GM12874 (cell line): ENCODE data around the gene MPPED1.

Experiments used
- TF ChIP-seq, protein P1 (sequence below): IDR thresholded peaks from 2 replicates; pipeline ENCODE4 v1.5.1; 2011; ENCODE audit warnings: low read depth, mild to moderate bottlenecking, control low read depth, low read length, moderate library complexity; ENCODE audit not compliant: insufficient read depth

The MPPED1 gene

DNA sequence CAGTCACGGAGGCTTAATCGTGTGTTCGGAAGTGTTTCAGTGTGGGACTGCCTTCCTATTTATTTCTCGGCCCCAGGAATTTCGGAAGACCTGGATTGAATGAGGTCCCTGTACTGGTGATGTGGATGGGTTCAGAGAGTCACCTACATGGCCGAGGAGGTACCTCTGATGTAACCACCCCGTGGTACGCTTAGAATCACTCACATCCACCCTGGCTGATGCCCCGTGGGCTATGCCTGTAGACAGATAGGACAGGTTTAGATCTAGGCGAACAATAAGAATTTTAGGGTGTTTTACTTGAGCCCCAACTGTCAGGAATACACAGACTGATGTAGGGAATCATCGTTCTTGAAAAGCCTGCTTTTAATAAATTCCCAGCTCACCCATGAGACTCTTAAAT lies 2.0 kb downstream of the MPPED1 start:
- TF ChIP-seq, protein P1, sequence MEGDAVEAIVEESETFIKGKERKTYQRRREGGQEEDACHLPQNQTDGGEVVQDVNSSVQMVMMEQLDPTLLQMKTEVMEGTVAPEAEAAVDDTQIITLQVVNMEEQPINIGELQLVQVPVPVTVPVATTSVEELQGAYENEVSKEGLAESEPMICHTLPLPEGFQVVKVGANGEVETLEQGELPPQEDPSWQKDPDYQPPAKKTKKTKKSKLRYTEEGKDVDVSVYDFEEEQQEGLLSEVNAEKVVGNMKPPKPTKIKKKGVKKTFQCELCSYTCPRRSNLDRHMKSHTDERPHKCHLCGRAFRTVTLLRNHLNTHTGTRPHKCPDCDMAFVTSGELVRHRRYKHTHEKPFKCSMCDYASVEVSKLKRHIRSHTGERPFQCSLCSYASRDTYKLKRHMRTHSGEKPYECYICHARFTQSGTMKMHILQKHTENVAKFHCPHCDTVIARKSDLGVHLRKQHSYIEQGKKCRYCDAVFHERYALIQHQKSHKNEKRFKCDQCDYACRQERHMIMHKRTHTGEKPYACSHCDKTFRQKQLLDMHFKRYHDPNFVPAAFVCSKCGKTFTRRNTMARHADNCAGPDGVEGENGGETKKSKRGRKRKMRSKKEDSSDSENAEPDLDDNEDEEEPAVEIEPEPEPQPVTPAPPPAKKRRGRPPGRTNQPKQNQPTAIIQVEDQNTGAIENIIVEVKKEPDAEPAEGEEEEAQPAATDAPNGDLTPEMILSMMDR: no peak

GRCh38 chr22:43415681-43416080 lies 3.9 kb downstream of the MPPED1 start:
- TF ChIP-seq, protein P1: no peak

GRCh38 chr22:43417555-43417954 lies 5.7 kb downstream of the MPPED1 start:
- TF ChIP-seq, protein P1: no peak

DNA sequence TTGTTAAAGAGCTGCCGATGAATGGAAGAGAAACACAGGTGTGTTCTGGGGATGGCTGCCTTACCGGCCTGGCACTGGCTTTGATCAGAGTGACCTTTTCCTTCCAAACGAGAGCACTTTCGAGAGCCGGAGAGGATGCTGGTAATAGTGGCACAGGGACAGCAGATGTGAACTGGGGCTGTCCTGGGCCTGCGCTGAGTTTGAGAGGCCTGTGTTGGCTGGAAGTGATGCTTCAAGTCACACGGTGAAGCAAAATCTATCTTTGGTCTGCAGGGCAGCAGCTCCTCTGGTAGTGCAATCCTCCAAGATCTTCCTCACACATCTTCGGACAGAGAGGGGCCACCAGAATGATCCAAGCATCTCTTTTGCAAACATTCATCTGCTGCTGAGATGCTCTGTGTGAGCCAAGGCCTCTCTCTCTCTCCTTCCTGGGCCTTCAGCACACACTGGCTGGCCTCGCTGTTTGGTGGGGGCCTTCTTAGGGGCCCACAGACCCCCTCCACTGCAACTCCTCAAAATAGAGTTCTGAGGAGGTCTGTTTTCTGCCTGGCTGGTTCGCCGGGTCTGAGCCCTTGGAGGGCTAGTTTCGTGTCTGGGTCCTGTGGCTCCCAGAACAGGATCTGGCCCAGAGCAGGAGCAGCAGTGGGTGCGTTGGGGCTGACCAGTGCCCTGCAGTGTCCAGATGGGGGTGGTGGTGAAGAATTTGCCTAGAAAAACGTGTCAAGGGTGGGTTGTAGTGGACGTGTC lies 6.4 kb downstream of the MPPED1 start:
- TF ChIP-seq, protein P1: no peak

DNA sequence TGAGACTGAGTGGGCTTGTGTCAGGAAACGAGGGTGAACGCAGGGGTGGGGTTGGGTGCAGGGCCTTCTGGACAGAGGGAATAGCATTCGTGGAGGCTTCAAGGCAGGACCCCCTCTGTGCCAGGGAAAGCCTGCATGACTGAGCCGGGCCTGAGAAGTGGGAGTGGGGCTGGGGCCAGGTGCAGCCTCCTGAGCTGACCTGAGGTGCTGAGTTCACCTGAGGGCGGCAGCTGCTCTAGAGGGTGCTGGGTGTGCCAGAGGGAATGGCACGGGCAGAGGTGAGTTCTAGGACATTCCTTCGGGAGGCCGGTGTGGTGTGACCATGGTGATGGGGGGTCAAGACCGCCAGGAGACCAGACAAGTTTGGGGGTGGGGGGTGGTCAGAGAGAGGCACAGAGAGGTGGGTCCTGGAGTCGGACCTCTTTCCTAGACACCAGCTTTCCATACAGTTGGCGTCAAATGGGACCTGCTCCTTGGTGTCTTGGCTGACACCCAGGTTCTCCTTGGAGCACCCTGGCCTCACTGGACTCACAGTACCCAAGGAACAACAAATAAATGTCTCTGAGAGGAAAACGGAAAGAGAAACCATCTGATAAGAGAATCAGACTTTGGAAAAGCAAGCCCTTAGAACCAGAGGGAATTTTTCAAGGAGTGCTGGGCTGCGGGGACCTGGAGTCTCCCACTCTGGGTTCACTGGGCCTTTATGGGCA lies 7.7 kb downstream of the MPPED1 start:
- TF ChIP-seq, protein P1: no peak

GRCh38 chr22:43421046-43421665 lies 9.3 kb downstream of the MPPED1 start:
- TF ChIP-seq, protein P1: no peak

DNA sequence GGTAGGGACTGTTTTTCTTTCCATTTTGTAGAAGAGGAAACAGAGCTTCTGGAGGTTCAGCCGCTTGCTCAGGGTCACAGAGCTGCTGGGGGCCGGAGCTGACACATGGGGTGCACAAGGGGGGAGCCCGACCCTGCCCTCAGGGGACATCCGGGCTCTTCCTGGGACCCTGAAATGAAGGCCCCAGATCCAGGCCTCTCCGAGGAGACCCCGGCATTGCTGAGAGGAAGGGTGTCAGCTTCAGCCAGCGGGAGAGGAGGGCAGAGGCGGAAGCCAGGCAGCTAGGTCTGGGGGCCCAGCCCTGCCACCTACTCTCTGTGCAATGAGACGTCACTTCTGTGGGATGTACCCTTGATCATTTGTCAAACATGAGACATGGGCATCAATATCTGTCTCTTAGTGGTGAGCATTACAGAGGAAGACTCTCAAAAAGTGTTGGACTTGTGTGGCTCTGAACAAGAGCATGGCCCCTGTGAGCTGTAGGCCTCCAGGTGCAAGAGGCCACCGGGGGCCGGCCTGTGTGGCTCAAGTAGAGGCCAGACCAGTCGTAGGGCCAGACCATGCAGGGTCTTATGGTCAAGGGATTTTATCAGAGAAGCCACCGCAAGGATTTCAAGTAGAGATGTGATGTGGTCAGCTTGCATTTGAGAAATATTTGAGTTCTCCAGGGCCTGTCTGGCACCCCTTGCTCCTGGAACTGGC lies 10.3 kb downstream of the MPPED1 start:
- TF ChIP-seq, protein P1: no peak
